Hypothalamus (tissue), 51 donors: Measurements from ENCODE around the gene SLAMF1.
"Not testable (repeated sequence)": the region's sequence is repeated elsewhere in the genome, so short reads cannot be mapped to it uniquely, and the experiment has no call there.

Experiments used
- DNase-seq, 51 donors: peaks; one replicate each; lab custom pipeline; 2025; lab: John Stamatoyannopoulos, UW

SLAMF1 gene

GRCh38 chr1:160665330-160666078 is 18.7 kb upstream of the SLAMF1 start:
- DNase-seq = peak in 1 of 51 donors; percentile 1

GRCh38 chr1:160664573-160665051 is 17.8 kb upstream of the SLAMF1 start:
- no peak for DNase-seq

- DNase-seq = no peak
Measured at GRCh38 chr1:160662910-160663309, 16.1 kb upstream of the SLAMF1 start.

GRCh38 chr1:160659566-160659965 is 12.7 kb upstream of the SLAMF1 start:
- DNase-seq = no peak

- no peak for DNase-seq
Measured at GRCh38 chr1:160658814-160659193, 12.0 kb upstream of the SLAMF1 start.

- DNase-seq = no peak
Measured at GRCh38 chr1:160658162-160658813, 11.4 kb upstream of the SLAMF1 start.

- no peak for DNase-seq
Measured at GRCh38 chr1:160657250-160657781, 10.5 kb upstream of the SLAMF1 start.

- DNase-seq = no peak
Measured at GRCh38 chr1:160656737-160657136, 9.9 kb upstream of the SLAMF1 start.

- DNase-seq = no peak
Measured at GRCh38 chr1:160653620-160654016, 6.8 kb upstream of the SLAMF1 start.

- no peak for DNase-seq
Measured at GRCh38 chr1:160652924-160653619, 6.2 kb upstream of the SLAMF1 start.

GRCh38 chr1:160652065-160652641 is 5.3 kb upstream of the SLAMF1 start:
- not testable (repeated sequence) for DNase-seq

- no peak for DNase-seq
Measured at GRCh38 chr1:160651433-160652064, 4.7 kb upstream of the SLAMF1 start.

- DNase-seq = no peak
Measured at GRCh38 chr1:160647329-160647720, 481 bp upstream of the SLAMF1 start.

- no peak for DNase-seq
Measured at GRCh38 chr1:160646180-160646579, 664 bp downstream of the SLAMF1 start.

- DNase-seq = no peak
Measured at GRCh38 chr1:160645386-160646130, 1.3 kb downstream of the SLAMF1 start.

- DNase-seq = no peak
Measured at GRCh38 chr1:160644399-160644798, 2.4 kb downstream of the SLAMF1 start.

- DNase-seq = no peak
Measured at GRCh38 chr1:160643138-160643537, 3.7 kb downstream of the SLAMF1 start.

- DNase-seq = no peak
Measured at GRCh38 chr1:160642281-160642644, 4.6 kb downstream of the SLAMF1 start.

GRCh38 chr1:160641323-160642280 is 5.2 kb downstream of the SLAMF1 start:
- DNase-seq = no peak
